Keratinocyte (primary cell): ENCODE measurements around the gene ALOX12B. TPM values are rescaled to one million over a fixed set of nuclear protein-coding genes. Genes with fewer than 3 reads are reported as not detected.

Experiments used
- DNase-seq: peaks from one replicate; pipeline ENCODE4 v3.0.0-alpha.2; 2011; ENCODE audit warnings: low read depth, missing footprints, low spot score
- FAIRE-seq: peaks from 2 replicates; lab custom pipeline; 2011; peaks lifted over from hg19 to GRCh38; lab: Jason Lieb, UNC
- H2AFZ ChIP-seq: 2 replicates; pipeline ENCODE4 v1.6.0; 2012; ENCODE audit warnings: low read length, control low read depth, inconsistent platforms; ENCODE audit not compliant: control insufficient read depth
- H3K27ac ChIP-seq: 2 replicates; pipeline ENCODE4 v1.5.1; 2011; ENCODE audit warnings: low read length; ENCODE audit not compliant: control insufficient read depth, insufficient read depth
- H3K27me3 ChIP-seq: 3 replicates; pipeline ENCODE4 v1.6.0; 2011; ENCODE audit warnings: low read length; ENCODE audit not compliant: control insufficient read depth, insufficient read depth; ENCODE audit errors: extremely low read depth
- H3K36me3 ChIP-seq, 2 experiments: 2 replicates in 1 of 2; 3 replicates in 1 of 2; pipeline ENCODE4 v1.5.1; 2011; ENCODE audit warnings: low read length in 2 of 2, mild to moderate bottlenecking in 1 of 2; ENCODE audit not compliant: control insufficient read depth in 2 of 2, insufficient read depth in 2 of 2; ENCODE audit errors: extremely low read depth in 1 of 2
- H3K4me1 ChIP-seq: 3 replicates; pipeline ENCODE4 v1.5.1; 2011; ENCODE audit warnings: low read length; ENCODE audit not compliant: control insufficient read depth, insufficient read depth; ENCODE audit errors: extremely low read depth
- H3K4me2 ChIP-seq: 3 replicates; pipeline ENCODE4 v1.6.0; 2011; ENCODE audit warnings: low read depth, low read length; ENCODE audit not compliant: control insufficient read depth, insufficient read depth; ENCODE audit errors: extremely low read depth
- H3K4me3 ChIP-seq, 3 experiments: fragments of 200-600 bp in 1 of 3; sonication (generic) in 1 of 3; 2 replicates in 2 of 3; 3 replicates in 1 of 3; pipeline ENCODE4 v1.5.1; 2011 to 2016; ENCODE audit warnings: low read length in 3 of 3, mild to moderate bottlenecking in 3 of 3, control low read depth in 2 of 3, inconsistent platforms in 1 of 3, low read depth in 1 of 3, mixed read lengths in 1 of 3, mixed run types in 1 of 3, moderate library complexity in 1 of 3; ENCODE audit not compliant: control insufficient read depth in 2 of 3, insufficient read depth in 2 of 3; ENCODE audit errors: extremely low read depth in 1 of 3
- H3K79me2 ChIP-seq: 2 replicates; pipeline ENCODE4 v1.6.0; 2012; ENCODE audit warnings: low read length; ENCODE audit not compliant: control insufficient read depth, insufficient read depth
- H3K9ac ChIP-seq: 3 replicates; pipeline ENCODE4 v1.6.0; 2011; ENCODE audit warnings: low read length; ENCODE audit not compliant: control insufficient read depth, insufficient read depth; ENCODE audit errors: extremely low read depth
- H3K9me1 ChIP-seq: 3 replicates; pipeline ENCODE4 v1.6.0; 2011; ENCODE audit warnings: low read length; ENCODE audit not compliant: control insufficient read depth, insufficient read depth; ENCODE audit errors: extremely low read depth
- H3K9me3 ChIP-seq: 2 replicates; pipeline ENCODE4 v1.5.1; 2012; ENCODE audit warnings: low read depth, low read length; ENCODE audit not compliant: control insufficient read depth
- H4K20me1 ChIP-seq: 3 replicates; pipeline ENCODE4 v1.6.0; 2011; ENCODE audit warnings: low read length; ENCODE audit not compliant: control insufficient read depth, insufficient read depth; ENCODE audit errors: extremely low read depth
- EZH2 ChIP-seq: IDR thresholded peaks from one replicate; pipeline ENCODE4 v1.6.1; 2012; ENCODE audit warnings: inconsistent platforms, mild to moderate bottlenecking, low read length, moderate library complexity
- dilution Hi-C: fragments of 300-500 bp; cut with MboI; formaldehyde crosslinking; loops from one replicate; pipeline ENCODE4 v1.7.0; 2020; ENCODE audit warnings: low sequenced_read_pairs; ENCODE audit not compliant: extremely low pct_ligation_motif_present
- polyA plus RNA-seq, 5 experiments: library from polyadenylated mRNA; depleted of rRNA in 3 of 5; stranded (reverse) in 3 of 5; stranded (forward) in 1 of 5; unstranded in 1 of 5; fragments of >200 nt; gene quantifications; 1 replicate in 1 of 5; 2 replicates in 3 of 5; 3 replicates in 1 of 5; pipeline versions ENCODE4 v1.2.1 to v1.2.3, GENCODE V29; 2011 to 2012; ENCODE audit warnings: missing spikeins in 2 of 5, low read depth in 1 of 5, low replicate concordance in 1 of 5
- TF ChIP-seq, protein P1 (sequence below), 3 experiments: IDR thresholded peaks in 1 of 3; conservative IDR thresholded peaks in 1 of 3; optimal IDR thresholded peaks in 1 of 3; 2 replicates in 2 of 3; 3 replicates in 1 of 3; pipeline versions ENCODE3 to v1.5.1; 2011; ENCODE audit warnings: low read length in 3 of 3, mild to moderate bottlenecking in 3 of 3, moderate library complexity in 2 of 3, control low read depth in 1 of 3, inconsistent platforms in 1 of 3; ENCODE audit not compliant: insufficient read depth in 2 of 3; ENCODE audit errors: extremely low read depth in 1 of 3

Gene ALOX12B
- polyA plus RNA-seq, 1 donor (not counting 4 experiments of a cell fraction or from before 2014, with no cell fraction given): 0.47 TPM

DNA sequence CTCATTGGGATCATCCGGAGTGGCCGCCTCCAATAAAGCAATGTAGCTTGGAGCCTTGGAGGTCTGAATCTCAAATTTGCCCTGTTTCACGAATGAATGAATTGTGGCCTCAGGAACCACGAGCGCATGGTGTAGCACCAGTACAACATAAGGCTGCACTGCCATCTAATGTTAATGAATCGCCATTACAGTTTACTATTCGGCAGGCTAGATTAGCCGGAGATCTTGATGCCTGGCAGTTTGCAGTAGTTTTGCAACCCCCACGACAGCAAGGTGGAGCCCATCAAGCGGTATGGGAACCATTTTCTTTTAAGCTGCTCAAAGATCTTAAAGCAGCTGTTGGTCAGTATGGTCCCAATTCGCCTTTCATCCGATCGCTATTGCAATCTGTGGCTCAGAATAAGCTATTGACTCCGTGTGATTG lies 29.8 kb downstream of the ALOX12B start:
- dilution Hi-C loops: no loop called here
- Histone ChIP-seq H3K4me2 (peak overlapping the region; percentile 68), H3K27ac (peak overlapping the region; percentile 17), H3K27me3 (no peaks in the 10 kb centered on the region), H3K4me1 (peaks cover 25% of the 10 kb centered on the region), H3K79me2 (no peaks in the 10 kb centered on the region), H3K9me1 (no peaks in the 10 kb centered on the region), H4K20me1 (no peaks in the 10 kb centered on the region), H3K9ac (no peak overlapping the region), H2AFZ (no peak overlapping the region), H3K36me3 (no peaks in the 10 kb centered on the region), H3K9me3 (no peaks in the 10 kb centered on the region), H3K4me3 (no peak overlapping the region)
- FAIRE-seq (peak; percentile 93), DNase-seq (peak; percentile 49)
- TF ChIP-seq, protein P1, sequence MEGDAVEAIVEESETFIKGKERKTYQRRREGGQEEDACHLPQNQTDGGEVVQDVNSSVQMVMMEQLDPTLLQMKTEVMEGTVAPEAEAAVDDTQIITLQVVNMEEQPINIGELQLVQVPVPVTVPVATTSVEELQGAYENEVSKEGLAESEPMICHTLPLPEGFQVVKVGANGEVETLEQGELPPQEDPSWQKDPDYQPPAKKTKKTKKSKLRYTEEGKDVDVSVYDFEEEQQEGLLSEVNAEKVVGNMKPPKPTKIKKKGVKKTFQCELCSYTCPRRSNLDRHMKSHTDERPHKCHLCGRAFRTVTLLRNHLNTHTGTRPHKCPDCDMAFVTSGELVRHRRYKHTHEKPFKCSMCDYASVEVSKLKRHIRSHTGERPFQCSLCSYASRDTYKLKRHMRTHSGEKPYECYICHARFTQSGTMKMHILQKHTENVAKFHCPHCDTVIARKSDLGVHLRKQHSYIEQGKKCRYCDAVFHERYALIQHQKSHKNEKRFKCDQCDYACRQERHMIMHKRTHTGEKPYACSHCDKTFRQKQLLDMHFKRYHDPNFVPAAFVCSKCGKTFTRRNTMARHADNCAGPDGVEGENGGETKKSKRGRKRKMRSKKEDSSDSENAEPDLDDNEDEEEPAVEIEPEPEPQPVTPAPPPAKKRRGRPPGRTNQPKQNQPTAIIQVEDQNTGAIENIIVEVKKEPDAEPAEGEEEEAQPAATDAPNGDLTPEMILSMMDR (optimal IDR thresholded peaks at IDR 0.05 in 1 of 3, IDR thresholded peaks at IDR 0.05 in 1 of 3, conservative IDR thresholded peaks at IDR 0.05 in 1 of 3; ENCODE audit: extremely low read depth in 1 of 3, insufficient read depth in 2 of 3, low read length in 3 of 3): peak; percentile 65 to 94 (median 80)
- no peak for TF ChIP-seq EZH2

DNA sequence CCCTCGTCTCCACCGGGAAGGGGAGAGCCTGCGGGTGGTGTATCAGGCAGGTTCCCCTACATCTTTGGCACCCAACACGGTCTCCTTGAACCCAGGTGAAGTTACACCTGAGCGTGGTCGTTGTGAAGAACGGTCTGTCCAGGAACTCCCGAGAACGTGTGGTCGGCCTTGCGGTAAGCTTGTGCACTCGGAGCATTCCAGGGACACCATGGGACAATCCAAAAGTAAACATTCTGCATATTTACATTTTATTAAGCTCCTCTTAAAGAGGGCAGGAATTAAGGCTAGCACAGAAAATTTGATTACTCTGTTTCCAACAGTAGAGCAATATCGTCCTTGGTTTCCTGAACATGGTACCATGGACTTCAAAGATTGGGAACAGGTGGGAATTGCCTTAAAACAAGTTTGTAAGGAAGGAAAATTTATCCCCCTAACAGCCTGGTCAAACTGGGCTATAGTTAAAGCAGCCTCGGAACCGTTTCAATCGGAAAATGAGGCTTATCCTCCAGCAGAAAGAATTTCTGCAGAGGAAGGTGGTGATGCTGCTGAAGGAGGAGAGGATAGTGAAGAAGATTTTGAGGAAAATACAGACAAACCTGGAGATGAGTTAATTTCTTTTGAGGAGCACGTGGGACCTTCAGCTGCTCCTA lies 30.4 kb downstream of the ALOX12B start:
- Histone ChIP-seq H3K27me3 (no peaks in the 10 kb centered on the region), H3K79me2 (no peaks in the 10 kb centered on the region), H2AFZ (no peak overlapping the region), H3K9me3 (no peaks in the 10 kb centered on the region), H3K27ac (no peak overlapping the region), H3K4me3 (no peak overlapping the region), H3K9me1 (no peaks in the 10 kb centered on the region), H3K4me2 (no peak overlapping the region), H3K9ac (no peak overlapping the region), H3K4me1 (peaks cover 20% of the 10 kb centered on the region), H4K20me1 (no peaks in the 10 kb centered on the region), H3K36me3 (no peaks in the 10 kb centered on the region)
- no peak for DNase-seq
- FAIRE-seq: no peak
- no peak for TF ChIP-seq EZH2
- TF ChIP-seq, protein P1 (optimal IDR thresholded peaks at IDR 0.05 in 1 of 3, IDR thresholded peaks at IDR 0.05 in 1 of 3, conservative IDR thresholded peaks at IDR 0.05 in 1 of 3; ENCODE audit: extremely low read depth in 1 of 3, insufficient read depth in 2 of 3, low read length in 3 of 3): no peak
- dilution Hi-C loops: no loop called here
